HL-60/S4 (cell line): ENCODE results near the gene GULP1.
"Not testable (repeated sequence)": the region's sequence is repeated elsewhere in the genome, so short reads cannot be mapped to it uniquely, and the experiment has no call there.

Experiments used
- in situ Hi-C: fragments of 300-500 bp; cut with MboI; formaldehyde crosslinking; loops from 2 replicates; pipeline ENCODE4 v1.14.3; 2022; ENCODE audit warnings: low sequenced_read_pairs

The GULP1 gene, protein sequence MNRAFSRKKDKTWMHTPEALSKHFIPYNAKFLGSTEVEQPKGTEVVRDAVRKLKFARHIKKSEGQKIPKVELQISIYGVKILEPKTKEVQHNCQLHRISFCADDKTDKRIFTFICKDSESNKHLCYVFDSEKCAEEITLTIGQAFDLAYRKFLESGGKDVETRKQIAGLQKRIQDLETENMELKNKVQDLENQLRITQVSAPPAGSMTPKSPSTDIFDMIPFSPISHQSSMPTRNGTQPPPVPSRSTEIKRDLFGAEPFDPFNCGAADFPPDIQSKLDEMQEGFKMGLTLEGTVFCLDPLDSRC

DNA sequence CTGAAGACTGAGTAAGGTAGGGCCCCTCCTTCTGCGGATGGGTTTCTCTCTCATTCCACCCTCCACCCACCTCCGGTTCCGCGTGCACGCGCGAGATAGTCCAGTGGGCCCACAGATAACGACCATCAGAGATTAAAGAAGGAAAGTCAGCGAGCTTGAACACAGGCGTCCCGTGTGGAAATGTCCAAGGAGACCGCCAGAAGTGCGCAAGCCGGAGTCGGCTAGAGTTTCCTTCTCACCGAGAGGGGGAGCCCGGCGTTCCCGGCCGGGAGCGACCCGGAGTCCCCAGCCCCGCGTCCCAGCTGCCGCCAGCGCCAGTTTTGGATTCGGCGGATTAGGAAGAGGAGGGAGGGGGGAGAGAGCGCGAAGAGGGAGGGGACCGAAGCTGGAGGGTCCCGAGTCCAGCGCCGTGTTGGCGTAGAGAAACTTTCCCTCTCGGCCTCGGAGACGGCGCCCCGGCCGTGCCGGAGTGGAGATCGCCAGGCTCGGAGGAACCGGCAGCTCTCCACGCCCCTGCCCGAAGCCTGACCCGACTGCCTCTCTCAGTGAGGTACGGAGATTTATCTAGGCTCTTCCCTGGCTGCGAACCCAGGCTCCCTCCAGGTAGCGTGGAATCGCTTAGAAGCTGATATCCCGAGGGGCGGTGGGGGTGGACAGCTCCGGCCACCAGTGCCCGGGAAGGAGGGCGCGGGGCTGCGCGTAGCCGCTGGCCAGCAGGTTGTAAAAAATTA lies at the start of gene GULP1:
TSS of gene GULP1 (plus strand) at position 258 of the 731 bp plus-strand sequence. CDS start 185,829 bp downstream, outside the sequence.
- in situ Hi-C loops, result no loop called here

DNA sequence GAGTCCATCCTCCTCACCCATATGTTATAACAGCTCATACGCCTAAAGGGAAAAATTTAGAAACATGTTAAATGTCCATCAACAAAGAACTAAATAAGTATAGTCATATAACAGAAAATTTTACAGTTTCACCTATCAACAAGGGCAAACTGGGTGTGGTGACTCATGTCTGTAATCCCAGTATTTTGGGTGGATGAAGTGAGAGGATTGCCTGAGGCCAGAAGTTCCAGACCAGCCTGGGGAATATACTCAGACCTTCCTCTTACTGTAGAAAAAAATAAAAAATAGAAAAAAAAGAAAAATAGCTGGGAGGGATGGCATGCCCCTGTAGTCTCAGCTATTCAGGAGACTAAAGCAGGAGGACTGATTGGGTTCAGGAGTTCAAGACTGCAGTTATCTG lies 48.3 kb upstream of the GULP1 start:
- in situ Hi-C loops, result no loop called here

DNA sequence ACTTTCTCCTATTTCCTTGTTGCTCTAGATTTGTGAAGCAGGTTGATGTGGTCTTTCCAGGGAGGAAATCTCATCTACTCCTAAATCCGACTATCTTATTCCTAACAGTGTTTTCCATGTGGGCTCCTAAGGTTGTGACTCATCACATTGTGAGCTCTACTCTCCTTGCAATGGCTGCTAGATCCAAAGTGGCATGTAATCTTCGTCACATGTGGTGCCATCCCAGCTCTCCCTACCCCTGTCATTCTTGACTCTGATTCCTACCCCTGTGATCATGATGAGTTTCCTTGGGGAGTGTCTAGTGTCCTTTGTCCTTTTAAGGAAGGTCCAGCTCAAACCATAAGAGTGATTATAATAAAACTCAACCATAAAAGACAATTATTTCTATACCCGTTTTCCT lies 47.3 kb upstream of the GULP1 start:
- in situ Hi-C loops, result no loop called here

DNA sequence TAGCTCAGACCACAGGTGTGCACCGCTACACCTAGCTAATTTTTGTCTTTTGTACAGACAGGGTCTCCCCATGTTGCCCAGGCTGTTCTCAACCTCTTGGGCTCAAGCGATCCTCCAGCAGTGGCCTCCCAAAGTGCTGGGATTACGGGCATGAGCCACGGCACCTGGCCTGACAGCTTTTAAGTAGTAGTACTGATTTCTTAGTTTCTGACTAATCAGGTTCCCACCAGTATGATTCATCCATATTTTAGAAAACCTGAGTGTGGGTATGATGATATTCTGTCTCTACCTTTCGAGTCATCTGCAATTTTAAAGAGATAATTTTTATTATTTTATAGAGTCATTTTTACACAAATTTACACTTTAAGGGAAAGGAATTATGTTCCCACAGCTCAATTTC lies 46.4 kb upstream of the GULP1 start:
- in situ Hi-C loops, result no loop called here

DNA sequence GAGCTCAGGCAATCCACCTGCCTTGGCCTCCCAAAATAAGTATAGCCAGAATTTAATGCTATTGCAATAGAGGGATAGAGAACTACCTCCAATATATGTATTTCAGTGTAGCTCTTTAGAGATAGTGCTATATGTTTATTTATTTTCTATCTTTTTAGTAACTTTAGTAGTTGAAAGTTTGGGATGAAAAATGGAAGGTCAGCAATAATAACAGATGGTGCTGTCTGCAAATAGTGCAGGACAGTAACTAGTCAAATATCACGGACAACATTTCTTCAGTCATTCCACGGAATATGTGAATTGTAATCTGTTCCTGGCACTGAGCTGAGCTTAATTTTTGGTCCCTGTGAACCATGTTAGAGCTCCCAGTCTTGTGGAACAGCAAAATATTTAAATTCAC lies 43.2 kb upstream of the GULP1 start:
- in situ Hi-C loops, result no loop called here

DNA sequence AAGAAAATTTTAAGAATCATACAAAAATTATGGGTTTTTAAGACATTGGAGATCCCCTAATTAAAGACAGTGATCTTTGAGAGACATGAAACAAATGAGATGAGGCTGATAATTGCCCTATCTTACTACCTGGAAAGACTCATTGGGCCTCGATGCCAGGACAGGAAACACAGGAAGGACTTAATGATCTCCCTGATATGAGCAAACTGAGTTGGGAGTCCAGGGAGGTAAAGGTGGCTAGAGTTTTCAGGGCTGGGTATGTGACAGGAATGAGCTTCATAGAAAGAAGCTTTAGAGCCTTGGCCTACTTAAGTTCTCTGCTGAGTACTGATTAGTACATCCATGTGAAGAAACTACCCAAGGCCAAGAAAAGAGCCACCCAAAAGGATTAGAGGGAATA lies 40.6 kb upstream of the GULP1 start:
- in situ Hi-C loops, result no loop called here

DNA sequence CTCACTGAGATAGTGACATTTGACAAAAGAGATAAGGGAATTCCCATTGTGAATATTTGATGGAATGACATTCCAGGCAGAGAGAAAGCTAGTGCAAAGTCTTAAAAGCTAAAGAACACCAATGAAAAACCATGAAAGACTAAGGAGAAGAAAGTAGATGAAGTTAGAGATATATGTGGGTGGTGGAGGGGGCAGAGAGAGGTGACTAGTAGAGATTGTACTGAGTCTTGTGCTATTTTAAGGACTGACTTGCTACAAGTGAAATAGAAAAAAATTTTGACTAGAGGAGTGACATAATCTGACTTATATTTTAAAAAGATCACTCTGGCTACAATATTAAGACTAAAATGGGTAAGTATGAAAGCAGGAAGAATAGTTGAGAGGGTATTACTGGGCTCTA lies 35.3 kb upstream of the GULP1 start:
- in situ Hi-C loops, result no loop called here

DNA sequence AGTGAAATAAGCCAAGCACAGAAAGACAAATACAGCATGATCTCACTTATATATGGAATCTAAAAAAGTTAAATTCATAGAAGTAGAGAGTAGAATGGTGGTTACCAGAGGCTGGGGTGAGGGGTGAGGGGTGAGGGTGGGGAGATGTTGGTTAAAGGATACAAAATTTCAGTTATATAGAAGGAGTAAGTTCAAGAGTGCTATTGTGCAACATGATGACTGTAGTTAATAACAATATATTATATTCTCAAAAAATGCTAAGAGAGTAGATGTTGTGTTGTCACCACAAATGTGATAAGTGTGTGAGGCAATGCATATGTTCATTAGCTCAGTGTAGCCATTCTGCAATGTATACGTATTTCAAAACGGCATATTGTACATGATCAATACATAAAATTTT lies 26.4 kb upstream of the GULP1 start:
- in situ Hi-C loops, result no loop called here

DNA sequence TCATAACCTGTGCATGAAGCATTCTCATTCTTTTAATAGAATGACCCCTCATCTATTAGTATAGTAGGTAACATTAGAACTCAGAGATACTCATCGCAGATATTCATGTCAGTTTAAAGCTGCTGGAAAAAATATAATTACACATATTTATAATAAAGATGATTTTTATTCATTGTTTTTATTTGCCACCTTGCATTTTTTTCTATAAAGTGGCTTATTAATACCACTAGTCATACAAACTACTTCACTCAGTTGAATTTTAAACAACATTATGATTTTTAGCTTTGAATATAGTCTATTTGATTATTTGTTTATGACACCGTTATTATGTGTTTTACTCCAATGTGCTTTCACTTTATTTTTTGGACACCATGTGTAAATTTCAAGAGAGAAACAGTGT lies 23.9 kb upstream of the GULP1 start:
- in situ Hi-C loops, result no loop called here

DNA sequence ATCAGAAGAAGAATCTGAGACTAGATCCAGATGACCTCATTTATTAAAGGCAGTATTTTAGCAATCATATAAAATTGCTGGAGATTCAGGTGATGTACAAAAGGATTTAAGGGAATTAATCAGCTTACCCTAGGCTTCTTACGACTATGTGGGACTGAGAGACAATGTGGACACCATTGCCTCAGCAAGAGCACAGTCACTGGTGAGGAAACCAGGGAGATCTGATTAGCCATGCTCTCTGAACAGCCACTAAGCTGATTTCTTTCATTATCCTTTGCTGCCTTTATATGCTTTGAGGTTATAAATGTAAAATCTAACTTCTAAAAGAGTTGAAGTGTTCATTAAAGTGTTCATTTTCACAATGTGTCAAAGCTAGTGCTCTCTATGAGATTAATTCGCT lies 22.7 kb upstream of the GULP1 start:
- in situ Hi-C loops, result no loop called here

DNA sequence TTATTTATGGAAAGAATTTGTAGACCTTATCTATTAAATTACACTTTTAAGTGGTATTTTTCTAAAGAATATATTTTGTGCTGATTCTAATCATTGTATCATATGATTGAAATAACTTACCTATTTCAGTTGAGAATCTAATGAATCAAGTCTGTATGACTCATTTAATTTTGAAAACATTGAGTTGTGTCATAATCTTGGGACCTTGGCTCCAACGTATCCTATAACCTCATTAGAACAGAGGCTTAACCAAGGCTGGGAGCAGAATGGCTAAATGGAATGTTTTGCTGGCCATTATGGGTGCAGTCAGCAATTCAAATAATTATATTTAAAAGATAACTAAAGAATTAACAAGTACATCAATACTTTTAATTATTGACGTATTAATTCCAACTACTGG lies 19.6 kb upstream of the GULP1 start:
- in situ Hi-C loops, result no loop called here

DNA sequence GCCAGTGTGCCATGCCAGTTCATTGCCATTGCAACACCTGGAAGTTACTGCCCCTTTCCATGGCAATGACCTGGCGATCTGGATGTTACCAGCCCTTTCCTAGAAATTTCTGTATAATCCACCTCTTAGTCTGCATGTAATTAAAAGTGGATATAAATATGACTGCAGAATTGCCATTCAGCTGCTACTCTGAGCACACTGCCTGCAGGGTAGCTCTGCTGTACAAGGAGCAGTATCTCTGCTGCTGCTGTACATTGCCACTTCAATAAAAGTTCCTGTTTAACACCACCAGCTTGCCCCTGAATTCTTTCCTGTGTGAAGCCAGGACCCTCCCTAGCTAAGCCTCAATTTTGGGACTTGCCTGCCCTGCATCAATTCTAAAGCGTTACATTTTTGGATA lies 17.4 kb upstream of the GULP1 start:
- in situ Hi-C loops, result no loop called here

DNA sequence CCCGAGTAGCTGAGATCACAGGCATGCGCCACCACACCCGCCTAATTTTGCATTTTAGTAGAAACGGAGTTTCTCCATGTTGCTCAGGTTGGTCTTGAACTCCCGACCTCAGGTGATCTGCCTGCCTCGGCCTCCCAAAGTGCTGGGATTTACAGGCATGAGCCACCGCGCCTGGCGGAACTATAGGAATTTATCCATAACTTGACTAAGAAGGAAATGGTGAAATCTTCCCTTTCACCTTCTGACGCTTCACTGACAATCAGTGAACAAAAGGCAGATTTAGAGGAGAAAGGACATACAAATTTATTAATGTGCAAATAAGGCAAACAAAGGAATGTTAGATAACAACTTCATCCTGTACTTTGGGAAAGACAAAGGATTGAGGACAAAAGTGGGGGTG lies 15.4 kb upstream of the GULP1 start:
- in situ Hi-C loops, result no loop called here

DNA sequence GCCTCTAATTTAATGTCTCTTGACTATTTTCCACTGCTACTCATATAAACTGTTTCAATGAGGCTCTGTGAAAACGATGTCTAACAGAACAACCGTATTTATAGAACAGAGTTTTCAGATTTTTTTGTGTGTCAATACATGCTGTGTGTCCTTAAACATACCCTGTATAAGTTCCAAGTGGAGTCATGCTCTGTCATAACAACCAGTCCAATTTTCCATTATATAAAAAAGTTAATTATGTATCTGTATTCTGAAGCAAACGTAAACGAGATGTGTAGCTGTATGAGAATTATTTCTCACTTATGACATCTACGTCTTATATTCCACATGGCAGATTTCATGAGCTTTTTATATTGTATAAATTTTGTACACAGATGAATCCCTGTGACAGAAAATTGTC lies 13.9 kb upstream of the GULP1 start:
- in situ Hi-C loops, result no loop called here

DNA sequence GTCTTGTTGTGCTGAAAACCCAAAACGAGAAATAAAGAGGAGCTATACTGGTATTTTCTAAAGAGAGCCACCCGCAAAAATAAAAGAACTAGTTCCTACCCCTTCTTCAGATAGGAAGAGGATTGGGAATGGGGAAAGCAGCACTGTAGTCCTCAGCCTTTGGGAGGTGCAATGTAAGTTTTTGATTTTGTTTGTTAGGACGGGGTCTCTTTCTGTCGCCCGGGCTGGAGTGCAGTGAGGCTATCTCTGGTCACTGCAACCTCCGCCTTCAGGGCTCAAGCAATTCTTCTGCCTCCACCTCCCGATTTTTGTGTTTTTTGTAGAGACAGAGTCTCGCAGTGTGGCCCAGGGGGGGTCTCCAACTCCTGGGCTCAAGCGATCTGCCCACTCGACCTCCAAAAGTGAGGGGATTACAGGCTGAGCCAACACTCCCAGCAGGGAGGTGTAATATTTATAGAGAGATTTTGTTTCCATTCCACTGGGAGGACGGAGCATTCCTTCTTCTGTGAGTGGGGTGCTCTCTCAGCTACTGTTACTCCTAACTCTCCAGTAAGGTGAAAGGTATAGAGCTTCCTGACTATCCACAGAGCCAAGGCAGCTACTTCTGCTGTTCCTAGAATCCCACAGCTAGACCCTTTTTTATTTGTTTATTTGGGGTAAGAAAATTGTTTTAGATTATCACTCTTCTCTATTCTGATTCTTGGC lies 13.1 kb upstream of the GULP1 start:
- in situ Hi-C loops, result no loop called here

DNA sequence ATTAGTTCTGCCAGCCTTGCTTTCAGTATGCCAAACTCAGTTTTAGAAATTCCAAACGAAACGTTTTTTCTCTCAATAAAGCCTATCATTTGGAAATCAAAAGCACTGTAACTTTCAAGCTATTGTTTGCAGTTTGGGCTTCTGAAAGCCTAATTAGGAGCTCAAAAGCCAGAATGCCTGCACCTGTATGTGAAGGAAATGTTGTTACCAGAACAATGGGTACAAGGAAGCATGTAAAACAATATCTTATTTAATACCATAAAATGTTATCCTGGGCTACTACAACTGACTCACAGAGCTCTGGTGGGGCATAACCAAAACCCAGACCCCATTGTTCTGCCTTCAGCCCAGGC lies 12.6 kb upstream of the GULP1 start:
- in situ Hi-C loops, result no loop called here

DNA sequence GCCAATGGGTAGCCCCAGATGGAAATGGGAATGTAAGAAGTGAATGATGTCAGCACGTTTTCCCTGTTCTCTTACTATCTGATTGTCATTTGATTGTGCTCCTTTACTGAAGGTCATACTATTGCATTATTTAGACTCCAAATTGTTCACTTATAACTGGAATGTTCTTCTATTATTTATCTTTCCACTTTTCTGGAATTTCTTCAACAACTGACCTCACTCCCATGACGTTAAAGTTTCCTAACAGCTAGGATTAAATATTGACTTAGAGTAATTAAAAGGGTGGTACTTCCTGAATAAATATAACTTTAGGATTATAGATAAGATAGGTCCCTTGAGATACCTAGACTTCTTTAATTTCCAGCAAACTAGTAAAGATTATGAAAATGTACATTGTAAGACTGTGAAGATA lies 10.9 kb upstream of the GULP1 start:
- in situ Hi-C loops, result no loop called here

DNA sequence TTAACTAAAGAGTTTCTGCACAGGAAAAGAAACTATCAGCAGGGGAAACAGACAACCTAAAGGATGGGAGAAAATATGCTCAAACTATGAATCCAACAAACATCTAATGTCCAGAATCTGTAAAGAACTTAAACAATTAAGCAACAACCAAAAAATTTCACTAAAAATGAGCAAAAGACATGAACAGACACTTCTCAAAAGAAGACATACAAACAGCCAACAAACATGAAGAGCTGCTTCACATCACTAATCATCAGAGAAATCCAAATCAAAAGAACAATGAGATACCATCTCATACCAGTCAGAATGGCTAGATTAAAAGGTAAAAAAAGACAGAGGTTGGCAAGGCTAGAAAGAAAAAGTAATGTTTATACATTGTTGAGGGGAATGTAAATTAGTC lies 8.8 kb upstream of the GULP1 start:
- in situ Hi-C loops, result no loop called here

DNA sequence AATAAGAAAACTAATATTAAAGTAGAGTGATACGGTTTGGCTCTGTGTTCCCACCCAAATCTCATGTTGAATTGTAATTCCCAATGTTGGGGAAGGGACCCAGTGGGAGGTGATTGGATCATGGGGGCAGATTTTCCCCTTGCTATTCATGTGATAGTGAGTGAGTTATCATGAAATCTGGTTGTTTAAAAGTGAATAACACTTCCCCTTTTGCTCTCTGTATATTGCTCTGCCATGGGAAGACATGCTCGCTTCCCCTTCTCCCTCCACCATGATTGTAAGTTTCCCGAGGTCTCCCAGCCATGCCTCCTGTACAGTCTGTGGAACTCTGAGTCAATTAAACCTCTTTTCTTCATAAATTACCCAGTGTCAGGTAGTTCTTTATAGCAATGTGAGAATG lies 7.4 kb upstream of the GULP1 start:
- in situ Hi-C loops, result not testable (repeated sequence)

DNA sequence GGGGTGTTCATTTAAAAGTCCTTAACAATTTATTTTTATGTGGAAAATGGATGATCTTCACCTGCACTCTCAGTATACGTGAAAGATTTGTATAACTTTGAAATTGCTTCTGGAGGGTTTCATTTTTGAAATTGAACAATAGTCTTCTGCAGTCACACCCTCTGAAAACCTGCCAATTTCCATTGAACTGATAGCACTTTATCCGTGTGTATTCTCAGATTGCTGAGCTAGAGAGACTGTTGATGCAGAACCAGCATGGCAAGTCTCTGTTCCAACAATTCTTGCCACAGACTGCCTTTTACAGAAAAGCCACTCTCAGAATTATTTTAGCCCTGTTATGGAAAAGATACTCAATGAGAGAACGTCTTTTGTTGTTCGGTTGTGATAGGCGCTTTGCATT lies 6.6 kb upstream of the GULP1 start:
- in situ Hi-C loops, result no loop called here

DNA sequence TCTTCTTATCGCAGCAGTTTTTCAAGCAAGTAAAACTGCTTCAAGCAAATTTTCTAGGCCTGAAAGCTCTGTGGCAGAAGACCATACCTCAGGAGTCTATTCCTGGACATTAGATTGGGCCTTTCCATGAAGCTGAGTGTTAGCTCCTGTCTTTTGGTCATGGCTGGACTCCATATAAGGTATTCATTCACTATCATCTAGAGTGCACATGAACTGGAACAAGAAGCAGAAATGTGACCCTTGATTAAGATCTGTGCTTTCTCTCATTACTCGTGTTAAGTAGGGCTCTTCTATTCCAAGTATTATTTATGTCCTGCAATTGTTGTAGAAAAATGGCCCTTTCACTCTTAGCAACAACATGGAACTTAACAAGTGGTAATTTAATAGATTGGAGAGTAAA lies 5.9 kb upstream of the GULP1 start:
- in situ Hi-C loops, result no loop called here

DNA sequence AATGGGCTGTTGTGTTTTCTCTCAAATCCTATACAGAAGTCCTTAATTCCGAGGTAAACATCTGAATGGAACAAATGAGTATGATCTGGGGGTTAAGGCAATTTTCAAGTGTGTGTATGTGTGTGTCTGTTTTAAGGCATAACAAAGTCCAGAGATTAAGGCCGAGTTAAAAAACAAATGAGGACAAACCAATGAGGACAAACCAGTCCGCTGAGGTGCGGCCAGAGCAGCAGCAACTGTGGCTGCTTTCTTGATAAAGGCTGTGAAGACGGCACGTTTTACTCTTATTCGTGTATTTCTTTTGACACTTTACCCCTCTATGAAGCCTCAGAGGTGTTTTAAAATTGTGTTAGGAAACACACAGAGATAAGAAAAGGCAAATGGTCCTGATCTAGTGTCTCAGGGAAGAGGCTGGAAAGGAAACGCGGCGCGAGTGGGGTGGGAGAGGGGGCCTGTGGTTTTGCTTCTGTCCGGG lies 495 bp upstream of the GULP1 start:
- in situ Hi-C loops, result no loop called here
